Inflammatory macrophage treated with lipopolysaccharide for 4 hours (primary cell): ENCODE results near the gene CCDC51.

Experiments used
- DNase-seq: peaks from one replicate; pipeline ENCODE4 v3.0.0-alpha.2; 2020

Gene CCDC51

GRCh38 chr3:48432411-48433371 is 7.2 kb downstream of the CCDC51 start:
- DNase-seq: no peak

- no peak for DNase-seq
Measured at GRCh38 chr3:48431224-48432029, 8.5 kb downstream of the CCDC51 start.

GRCh38 chr3:48430708-48431101 is 9.2 kb downstream of the CCDC51 start:
- no peak for DNase-seq

- no peak for DNase-seq
Measured at GRCh38 chr3:48429960-48430707, 9.8 kb downstream of the CCDC51 start, which contains the start of gene PLXNB1. Gene PLXNB1, minus strand, starts transcription at chr3:48430086. Its CDS starts 5,475 bp downstream, at chr3:48424611.

DNA sequence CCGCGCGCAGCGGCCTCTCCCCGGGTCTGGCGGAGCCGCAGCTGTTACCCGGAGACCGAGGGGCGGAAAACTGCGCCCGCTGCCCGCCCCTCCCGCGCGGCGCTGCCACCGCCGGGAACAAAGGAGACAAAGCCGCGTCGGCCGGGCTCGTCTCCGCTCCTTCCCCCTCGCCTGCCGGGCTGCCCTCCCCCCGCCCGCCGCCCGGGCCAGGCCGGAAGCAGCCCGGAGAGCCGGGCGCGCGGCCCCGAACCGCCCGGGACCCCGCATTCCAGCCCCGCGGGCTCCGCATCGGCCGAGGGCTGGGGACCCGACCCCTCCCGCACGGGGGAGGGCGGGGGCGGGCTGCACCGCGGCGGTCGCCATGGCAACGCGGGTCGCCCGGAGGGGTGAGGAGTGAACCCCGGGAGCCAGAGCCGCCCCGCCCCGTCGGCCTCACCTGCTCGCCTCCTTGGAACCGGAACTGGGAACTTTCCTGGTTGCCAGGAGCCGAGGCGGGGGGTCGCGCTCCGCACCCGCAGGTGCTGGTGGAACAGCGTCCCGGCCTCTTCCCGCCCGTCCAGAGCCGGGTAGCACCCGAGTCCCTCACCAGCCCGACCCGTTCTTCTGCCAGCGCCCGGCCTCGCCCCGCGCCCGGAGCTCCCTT is 10.5 kb downstream of the CCDC51 start:
- DNase-seq: peak; percentile 21

DNA sequence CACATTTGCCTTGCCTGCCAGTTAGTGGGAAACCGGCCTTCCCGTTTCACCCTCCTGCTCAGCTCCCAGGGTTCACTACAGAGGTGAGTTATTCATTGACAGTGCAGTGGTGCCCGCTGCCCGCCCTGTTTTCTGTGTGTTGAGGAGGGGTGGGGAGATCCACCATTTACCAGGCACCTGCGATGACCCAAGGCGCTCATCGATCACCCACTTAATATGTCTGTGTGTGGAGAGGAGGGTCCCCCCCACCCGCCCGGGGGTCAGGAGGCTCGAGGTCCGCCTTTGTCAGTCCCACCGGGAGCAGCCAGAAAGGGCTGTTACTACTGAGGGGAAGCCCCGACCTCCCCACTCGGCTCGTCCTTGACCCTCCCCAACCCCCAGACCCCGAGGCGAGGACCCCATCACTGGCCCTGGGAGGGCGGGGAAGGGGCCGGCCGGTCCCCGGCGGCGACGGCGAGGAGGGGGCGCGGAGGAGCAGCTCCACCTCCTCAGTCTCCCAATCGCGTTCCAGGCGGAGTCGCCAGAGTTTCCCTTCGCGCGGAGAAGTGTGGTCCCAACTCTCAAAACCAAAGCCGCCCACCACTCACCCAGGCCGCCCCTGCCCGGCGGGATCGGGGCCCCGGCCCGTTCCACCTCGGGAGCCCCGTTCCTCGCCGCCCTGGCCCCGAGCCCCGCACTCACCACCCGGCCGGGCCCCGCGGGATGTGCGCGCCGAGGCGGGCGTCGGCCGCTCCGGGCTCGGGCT is 11.2 kb downstream of the CCDC51 start:
- no peak for DNase-seq

DNA sequence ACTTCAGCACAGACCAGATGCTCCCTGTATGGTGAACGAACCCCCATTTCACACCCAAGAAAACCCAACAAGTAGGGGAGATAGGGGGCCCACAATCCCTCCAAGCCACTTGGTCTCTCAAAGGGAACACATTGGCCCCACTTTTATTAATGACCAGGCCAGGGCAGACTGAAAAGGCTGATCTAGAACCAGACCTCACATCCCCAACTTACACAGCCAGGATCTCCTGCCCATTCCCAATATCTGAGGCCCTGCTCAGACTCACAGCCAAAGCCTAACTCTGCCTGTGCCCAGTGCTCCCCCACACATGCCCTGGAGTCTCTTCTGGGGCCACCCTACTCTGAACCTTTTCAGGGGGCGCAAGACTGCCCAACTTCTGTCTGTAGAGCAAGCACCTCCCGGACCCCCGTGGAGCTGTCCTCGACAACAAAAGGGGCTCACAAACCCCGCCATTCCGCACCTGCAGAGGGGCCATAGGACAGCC is 11.8 kb downstream of the CCDC51 start:
- no peak for DNase-seq

DNA sequence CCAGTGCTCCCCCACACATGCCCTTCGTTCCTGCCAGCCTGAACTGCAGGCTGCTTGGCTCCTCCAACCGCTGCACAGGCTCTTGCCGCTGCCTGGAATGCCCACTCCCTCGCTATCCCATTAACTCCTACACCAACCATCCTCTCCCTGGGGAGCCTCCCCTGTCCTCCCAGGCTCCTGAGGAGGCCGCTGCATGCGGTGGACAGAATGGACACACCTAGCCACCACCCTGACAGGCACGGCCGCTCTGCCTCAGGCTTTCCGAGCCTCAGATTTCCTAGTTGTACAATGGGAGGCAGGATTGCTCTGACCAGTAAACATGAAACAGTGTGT is 12.3 kb downstream of the CCDC51 start:
- no peak for DNase-seq

- no peak for DNase-seq
Measured at GRCh38 chr3:48426944-48427629, 12.8 kb downstream of the CCDC51 start.

DNA sequence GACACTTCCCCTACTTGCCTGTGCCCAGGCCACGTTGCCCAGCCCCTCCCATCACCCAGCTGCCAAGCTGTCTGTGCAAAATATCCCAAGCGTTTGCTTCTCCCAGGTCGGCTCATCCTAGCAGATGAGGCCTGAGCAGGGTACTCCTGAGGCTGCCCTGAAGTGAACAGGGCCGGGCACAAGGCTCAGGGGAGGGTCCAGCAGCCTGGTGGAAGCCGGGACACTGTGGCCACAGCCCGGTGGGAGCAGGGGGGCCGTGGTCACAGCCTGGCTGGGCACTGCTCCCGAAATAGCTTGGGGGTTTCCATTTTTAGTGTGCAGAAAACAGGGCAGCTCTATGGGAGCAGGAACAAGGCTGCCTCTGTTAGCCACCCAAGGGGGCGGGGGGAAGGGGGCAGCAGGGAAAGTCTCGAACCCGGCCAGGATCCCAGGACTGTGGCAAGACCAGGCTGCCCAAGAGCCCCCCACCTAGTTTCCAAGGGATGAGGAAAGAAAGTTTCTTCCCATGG is 13.5 kb downstream of the CCDC51 start:
- DNase-seq: no peak

DNA sequence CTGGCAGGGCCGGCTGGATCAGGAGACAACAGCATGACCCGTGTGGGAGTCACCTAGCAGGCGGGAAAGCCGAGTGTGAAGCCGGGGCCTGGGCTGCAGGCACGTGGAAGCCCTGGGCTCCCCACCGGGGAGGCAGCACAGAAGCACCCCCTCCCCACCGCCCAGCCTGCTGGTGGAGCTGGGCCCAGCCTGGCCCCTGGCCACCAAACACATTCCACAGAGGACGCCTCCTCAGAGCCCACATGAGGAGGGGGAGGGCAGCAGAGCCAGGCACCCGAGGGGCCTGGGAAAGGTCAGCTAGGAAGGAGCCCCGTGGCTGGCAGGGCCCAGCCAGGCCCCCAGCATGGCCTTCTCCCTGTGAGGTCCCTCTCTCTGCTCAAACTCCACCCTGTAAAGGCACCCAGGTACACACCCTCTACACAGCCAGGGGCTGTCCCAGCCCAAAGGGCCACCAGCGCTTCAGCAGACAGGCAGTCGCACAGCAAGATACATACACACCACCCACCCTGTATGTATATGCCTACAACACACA is 14.6 kb downstream of the CCDC51 start:
- no peak for DNase-seq

DNA sequence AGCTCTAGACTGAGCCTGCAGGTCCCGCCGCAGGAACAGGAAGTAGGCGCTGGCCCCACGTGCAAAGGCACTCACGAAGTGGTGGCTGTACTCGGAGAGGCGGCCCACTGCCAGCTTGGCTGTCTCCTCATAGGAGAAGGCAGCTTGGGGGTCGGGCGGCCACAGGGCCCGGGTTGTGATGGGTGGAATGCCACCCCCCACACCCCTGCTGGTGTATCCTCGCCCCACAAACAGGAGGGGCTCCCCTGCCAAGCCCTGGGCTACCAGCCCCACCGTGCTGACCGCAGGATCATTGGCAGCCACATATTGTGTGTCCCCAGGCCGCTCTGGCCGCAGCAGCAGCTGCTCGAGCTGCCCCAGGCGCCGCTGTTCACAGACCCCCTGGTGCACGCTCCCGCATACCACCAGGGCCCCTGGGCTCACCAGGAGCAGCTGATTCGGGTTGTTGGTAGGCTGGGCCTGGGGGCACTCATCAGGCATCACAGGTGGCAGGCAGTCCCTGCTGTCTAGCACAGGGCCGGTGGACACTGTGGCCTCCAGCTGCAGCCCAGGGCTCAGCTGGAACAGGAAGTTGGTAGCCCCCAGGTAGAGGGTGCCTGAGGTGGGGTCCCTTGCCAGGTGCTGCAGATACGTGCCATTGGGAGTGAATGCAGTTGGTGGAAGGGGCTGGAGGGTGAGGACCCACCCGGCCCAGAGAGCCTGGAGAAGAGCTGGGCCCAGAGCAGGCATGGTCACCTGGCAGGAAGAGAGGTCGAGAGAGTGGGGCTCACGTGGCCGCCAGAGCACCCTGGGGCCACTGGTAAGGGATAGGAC is 15.8 kb downstream of the CCDC51 start:
- no peak for DNase-seq

DNA sequence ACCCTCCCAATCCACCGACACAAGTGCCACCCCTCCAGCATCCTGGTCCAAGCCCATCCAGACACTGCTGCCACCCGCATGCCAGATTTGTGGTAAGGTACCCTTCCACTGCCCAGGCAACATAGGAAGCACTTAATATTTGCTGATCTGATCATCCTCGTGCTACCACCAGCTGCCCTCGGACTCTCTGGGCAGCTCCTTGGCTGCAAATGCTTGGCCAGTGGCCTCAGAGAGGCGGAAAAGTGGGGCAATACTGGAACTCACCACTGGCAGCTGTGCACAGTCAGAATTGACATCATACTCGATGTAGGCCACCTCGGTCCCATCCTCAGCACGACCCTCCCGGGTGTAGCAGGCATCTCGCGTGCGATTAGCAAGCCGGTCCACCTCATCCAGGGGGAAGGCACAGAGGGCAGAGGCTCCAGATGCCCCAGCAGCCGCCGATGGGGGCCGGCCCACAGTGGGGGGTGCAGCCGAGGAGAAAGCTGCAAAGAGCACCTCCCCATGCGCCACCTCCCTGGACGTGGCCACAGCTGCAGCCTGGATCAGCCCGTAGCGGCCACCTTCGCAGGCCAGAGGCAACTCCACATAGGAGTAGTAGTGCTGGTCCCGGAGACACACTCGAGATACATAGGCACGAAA is 16.6 kb downstream of the CCDC51 start:
- DNase-seq: no peak

GRCh38 chr3:48422681-48423080 is 17.2 kb downstream of the CCDC51 start:
- DNase-seq: no peak

GRCh38 chr3:48422272-48422671 is 17.6 kb downstream of the CCDC51 start:
- no peak for DNase-seq

DNA sequence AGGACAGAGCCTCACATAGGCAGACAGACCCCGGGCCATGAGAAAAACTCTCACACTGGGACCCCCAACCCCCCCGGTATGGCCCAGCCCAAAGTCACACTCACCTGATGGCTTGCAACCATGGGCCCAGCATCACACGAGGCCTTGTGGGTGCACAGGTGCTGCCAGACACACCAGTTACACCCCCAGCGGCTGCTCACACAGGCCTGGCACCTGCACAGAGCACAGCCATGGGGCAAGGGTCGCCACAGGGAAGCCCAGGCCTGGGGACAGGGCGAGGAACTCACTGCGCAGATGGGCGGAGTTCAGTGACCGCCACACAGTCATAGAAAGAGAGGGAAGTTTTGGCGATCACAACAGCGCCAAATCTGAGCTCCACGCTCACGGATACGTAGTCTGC is 19.4 kb downstream of the CCDC51 start:
- no peak for DNase-seq

- DNase-seq: no peak
Measured at GRCh38 chr3:48419597-48419996, 20.3 kb downstream of the CCDC51 start.

DNA sequence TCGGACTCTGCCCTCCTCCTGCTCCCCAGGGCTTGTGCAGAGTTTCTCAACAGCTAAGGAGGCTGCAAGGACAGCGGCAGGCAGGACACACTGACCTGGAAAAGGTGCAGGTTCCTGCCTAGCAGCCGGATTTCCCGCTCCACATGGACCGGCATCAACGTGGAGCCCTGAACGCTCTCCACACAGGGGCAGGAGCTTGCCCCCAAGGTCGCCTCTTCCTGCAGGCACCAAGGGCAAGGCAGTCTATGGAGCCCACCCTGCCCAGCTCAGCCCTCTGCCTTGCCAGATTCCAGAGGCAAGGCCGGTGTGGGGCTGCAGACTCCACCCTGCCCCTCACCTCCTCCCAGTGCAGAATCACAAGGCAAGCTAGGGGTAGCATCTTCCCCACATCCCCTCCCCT is 20.8 kb downstream of the CCDC51 start:
- DNase-seq: no peak

DNA sequence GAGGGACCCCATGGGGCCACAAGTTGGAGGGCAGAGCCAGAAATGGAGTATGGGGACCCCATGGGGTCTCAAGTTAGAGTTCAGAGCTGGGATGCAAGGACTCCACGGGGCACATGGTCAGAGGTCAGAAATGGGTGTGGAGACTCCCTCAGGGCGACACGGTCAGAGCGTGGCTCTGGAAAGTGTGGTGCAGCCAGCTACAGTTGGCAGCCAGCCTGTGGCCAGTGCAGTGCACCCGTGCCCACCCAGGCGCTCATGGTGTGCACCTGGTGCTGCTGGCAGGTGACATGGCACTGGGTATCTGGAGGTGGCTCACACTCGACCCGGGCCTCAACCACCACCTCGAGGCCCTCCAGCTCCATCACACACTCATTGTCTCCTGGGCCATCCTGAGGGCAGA is 21.3 kb downstream of the CCDC51 start:
- DNase-seq: no peak
